ENCODE measurements around the gene ASTN1. TPM values are rescaled to one million over a fixed set of nuclear protein-coding genes. Genes with fewer than 3 reads are reported as not detected.

ASTN1 gene
- total RNA-seq, 1 experiment from 2014 or later, result 0.05 TPM

- H3K9me3 ChIP-seq (ENCODE audit: control insufficient read depth, insufficient read depth, low read depth, low read length), result no peaks in the 10 kb centered on the region
- BruUV-seq (replicated peaks), result no TSS peak
- DNase-seq (ENCODE audit: low read depth, low spot score), result no peak
- H3K4me3 ChIP-seq (ENCODE audit: low read depth in 2 of 2, low read length in 2 of 2), result no peak overlapping the region
- no peak overlapping the region for H3K27ac ChIP-seq (ENCODE audit: low read length)
- intact Hi-C loops (cut with micrococcal nuclease; ENCODE audit: unreplicated experiment) (no loop called here), in situ Hi-C loops (cut with HindIII; ENCODE audit: low pct_unique_long_range_greater_than_20kb, low sequenced_read_pairs) (no loop called here)
- H3K36me3 ChIP-seq (ENCODE audit: control insufficient read depth, insufficient read depth, low read length), result no peaks in the 10 kb centered on the region
- no peak for ATAC-seq
- POLR2A ChIA-PET, result no interaction called here
- no peak for TF ChIP-seq SIN3A (IDR thresholded peaks at IDR 0.05; ENCODE audit: borderline replicate concordance, insufficient read depth, low read depth, low read length)
- TF ChIP-seq CTCF (IDR thresholded peaks at IDR 0.05), result peak; percentile 17; the same call in 1 of the 2 replicates
- CTCF ChIA-PET, result no interaction called here
- no peaks in the 10 kb centered on the region for H3K4me1 ChIP-seq (ENCODE audit: control insufficient read depth, insufficient read depth, low read length)
- H3K27me3 ChIP-seq (ENCODE audit: control insufficient read depth, insufficient read depth, low read length), result peaks cover 2% of the 10 kb centered on the region; the same call in 1 of the 2 replicates
Measured at GRCh38 chr1:176878750-176879536, 285.6 kb downstream of the ASTN1 start.

GRCh38 chr1:176877557-176877956 is 287.0 kb downstream of the ASTN1 start:
- ChIA-PET POLR2A (no interaction called here), CTCF (no interaction called here)
- BruUV-seq (replicated peaks), result no TSS peak
- in situ Hi-C loops (cut with HindIII; ENCODE audit: low pct_unique_long_range_greater_than_20kb, low sequenced_read_pairs) (no loop called here), intact Hi-C loops (cut with micrococcal nuclease; ENCODE audit: unreplicated experiment) (no loop called here)
- Histone ChIP-seq H3K4me3 (ENCODE audit: low read depth in 2 of 2, low read length in 2 of 2) (no peak overlapping the region), H3K27me3 (ENCODE audit: control insufficient read depth, insufficient read depth, low read length) (peaks cover 2% of the 10 kb centered on the region; the same call in 1 of the 2 replicates), H3K27ac (ENCODE audit: low read length) (no peak overlapping the region), H3K36me3 (ENCODE audit: control insufficient read depth, insufficient read depth, low read length) (no peaks in the 10 kb centered on the region), H3K4me1 (ENCODE audit: control insufficient read depth, insufficient read depth, low read length) (no peaks in the 10 kb centered on the region), H3K9me3 (ENCODE audit: control insufficient read depth, insufficient read depth, low read depth, low read length) (no peaks in the 10 kb centered on the region)
- ATAC-seq (no peak), DNase-seq (ENCODE audit: low read depth, low spot score) (no peak)
- TF ChIP-seq CTCF (IDR thresholded peaks at IDR 0.05) (no peak), SIN3A (IDR thresholded peaks at IDR 0.05; ENCODE audit: borderline replicate concordance, insufficient read depth, low read depth, low read length) (no peak), REST (IDR thresholded peaks at IDR 0.05; ENCODE audit: insufficient read depth in 1 of 2, low read depth in 2 of 2, low read length in 1 of 2) (no peak), TCF7L2 (IDR thresholded peaks at IDR 0.05; ENCODE audit: low read depth, low read length) (no peak)

Measured in Panc1 (cell line).